ENCODE measurements around the gene SAMD1. TPM values are rescaled to one million over a fixed set of nuclear protein-coding genes. Genes with fewer than 3 reads are reported as not detected.
A peak's percentile ranks its signal among the peaks of the same experiment; 100 is the strongest.

SAMD1 gene
- total and polyA plus RNA-seq, 2 of the 13 experiments (the other 11 are each of a cell fraction or from before 2014, with no cell fraction given): 17.5 to 45.0 TPM

DNA sequence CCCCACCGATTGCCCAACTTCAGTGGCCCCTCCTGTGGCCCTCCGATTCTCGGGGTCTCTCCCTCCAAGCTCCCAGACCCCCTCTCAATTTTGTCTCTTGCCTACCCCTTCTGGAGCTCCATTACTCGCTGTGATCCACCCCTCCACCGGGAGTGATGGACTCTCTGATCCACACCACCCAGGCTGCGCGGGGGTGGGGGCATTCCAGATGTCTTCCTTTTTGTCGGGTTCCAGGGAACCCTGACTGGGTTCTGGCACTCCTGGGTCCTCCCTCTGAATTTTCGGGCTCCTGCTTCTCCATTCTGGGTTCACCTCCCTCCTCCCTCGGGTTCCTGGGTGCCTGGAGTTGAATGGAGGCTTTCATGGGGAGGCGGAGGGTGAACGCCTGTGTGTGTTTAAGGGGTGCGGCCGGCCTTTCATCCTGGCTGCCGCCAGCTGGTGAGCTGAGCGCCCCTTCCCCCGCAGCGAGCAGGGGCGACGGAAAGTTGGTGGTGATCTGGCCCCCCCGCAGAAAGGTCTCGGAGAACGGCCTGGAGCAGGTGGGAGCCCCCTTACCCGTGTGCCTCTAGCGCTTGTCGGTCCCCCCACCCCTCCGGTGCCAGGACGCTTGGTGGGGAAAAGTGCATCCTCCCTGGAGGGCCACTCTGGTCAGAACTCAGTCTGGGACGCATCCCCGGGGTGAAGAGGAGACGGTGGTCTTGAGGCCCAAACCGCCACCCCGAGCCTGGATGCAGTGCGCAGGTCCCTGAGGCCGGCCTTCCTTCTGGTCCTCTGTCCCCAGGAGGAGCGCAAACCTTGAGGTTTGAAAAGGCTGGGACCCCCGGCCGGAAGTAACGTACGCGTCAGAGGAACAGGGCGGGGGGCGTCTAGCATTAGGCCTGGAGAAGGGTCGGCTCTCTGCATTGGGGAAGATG is 16.4 kb downstream of the SAMD1 start (continued):
- TF ChIP-seq ZUFSP (CRISPR knock-in tag; IDR thresholded peaks at IDR 0.05; ENCODE audit: borderline replicate concordance) (no peak), USF2 (IDR thresholded peaks at IDR 0.05; ENCODE audit: low read depth, low read length) (no peak), USF2 (CRISPR knock-in tag; IDR thresholded peaks at IDR 0.05; ENCODE audit: borderline replicate concordance) (no peak), HNRNPUL1 (IDR thresholded peaks at IDR 0.05; ENCODE audit: low read depth, low read length) (no peak), ZNF577 (CRISPR knock-in tag; IDR thresholded peaks at IDR 0.05; ENCODE audit: borderline replicate concordance, low read depth) (no peak), ZNF441 (CRISPR knock-in tag; IDR thresholded peaks at IDR 0.05; ENCODE audit: borderline replicate concordance) (0 out of 2 replicates have a peak, but pooled peaks have one; percentile 6), MEF2D (CRISPR knock-in tag; IDR thresholded peaks at IDR 0.05) (no peak), SP4 (CRISPR knock-in tag; IDR thresholded peaks at IDR 0.05) (0 out of 2 replicates have a peak, but pooled peaks have one; percentile 28), KDM6A (CRISPR knock-in tag; IDR thresholded peaks at IDR 0.05; ENCODE audit: low read depth) (no peak), EZH2 (conservative IDR thresholded peaks at IDR 0.05; ENCODE audit: low read depth, low read length) (no peak), SMAD1 (CRISPR knock-in tag; IDR thresholded peaks at IDR 0.05; ENCODE audit: borderline replicate concordance, low read depth) (no peak), TEAD3 (CRISPR knock-in tag; optimal IDR thresholded peaks at IDR 0.05; ENCODE audit: borderline replicate concordance) (no peak), REST (IDR thresholded peaks at IDR 0.05; ENCODE audit: borderline replicate concordance in 1 of 2, low read depth in 1 of 2, low read length in 2 of 2) (no peak), ZNF160 (CRISPR knock-in tag; IDR thresholded peaks at IDR 0.05) (no peak), KLF11 (CRISPR knock-in tag; IDR thresholded peaks at IDR 0.05) (no peak), SAFB2 (CRISPR knock-in tag; IDR thresholded peaks at IDR 0.05; ENCODE audit: borderline replicate concordance, low read depth) (no peak), ARID2 (CRISPR knock-in tag; IDR thresholded peaks at IDR 0.05; ENCODE audit: borderline replicate concordance) (no peak)
- TF ChIP-seq, protein P1, sequence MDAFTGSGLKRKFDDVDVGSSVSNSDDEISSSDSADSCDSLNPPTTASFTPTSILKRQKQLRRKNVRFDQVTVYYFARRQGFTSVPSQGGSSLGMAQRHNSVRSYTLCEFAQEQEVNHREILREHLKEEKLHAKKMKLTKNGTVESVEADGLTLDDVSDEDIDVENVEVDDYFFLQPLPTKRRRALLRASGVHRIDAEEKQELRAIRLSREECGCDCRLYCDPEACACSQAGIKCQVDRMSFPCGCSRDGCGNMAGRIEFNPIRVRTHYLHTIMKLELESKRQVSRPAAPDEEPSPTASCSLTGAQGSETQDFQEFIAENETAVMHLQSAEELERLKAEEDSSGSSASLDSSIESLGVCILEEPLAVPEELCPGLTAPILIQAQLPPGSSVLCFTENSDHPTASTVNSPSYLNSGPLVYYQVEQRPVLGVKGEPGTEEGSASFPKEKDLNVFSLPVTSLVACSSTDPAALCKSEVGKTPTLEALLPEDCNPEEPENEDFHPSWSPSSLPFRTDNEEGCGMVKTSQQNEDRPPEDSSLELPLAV (CRISPR knock-in tag; conservative IDR thresholded peaks at IDR 0.05; ENCODE audit: low read depth): no peak
- TF ChIP-seq, protein P2, sequence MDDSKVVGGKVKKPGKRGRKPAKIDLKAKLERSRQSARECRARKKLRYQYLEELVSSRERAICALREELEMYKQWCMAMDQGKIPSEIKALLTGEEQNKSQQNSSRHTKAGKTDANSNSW (CRISPR knock-in tag; IDR thresholded peaks at IDR 0.05; ENCODE audit: borderline replicate concordance): no peak
